ENCODE results near the gene GSTM3.
A peak's percentile ranks its signal among the peaks of the same experiment; 100 is the strongest.
"Not testable (repeated sequence)": the region's sequence is repeated elsewhere in the genome, so short reads cannot be mapped to it uniquely, and the experiment has no call there.

GSTM3 gene

DNA sequence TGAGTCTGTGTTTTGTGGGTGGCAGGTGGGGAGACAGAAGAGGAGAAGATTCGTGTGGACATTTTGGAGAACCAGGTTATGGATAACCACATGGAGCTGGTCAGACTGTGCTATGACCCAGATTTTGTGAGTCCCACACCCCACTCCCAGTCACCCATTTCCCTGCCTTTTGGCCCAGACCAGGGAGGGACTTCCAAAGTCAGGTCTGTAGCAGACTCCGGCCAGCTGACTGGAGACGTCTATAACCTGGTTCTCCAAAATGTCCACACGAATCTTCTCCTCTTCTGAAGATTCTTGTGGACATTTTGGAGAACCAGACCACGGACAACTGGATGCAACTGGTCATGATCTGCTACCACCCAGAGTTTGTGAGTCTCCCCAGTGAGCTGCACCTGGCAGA lies 27.2 kb downstream of the GSTM3 start:
- H3K4me3 ChIP-seq (ENCODE audit: control insufficient read depth, low read depth, low read length), result no peak overlapping the region
- DNase-seq (ENCODE audit: low read depth), result no peak

DNA sequence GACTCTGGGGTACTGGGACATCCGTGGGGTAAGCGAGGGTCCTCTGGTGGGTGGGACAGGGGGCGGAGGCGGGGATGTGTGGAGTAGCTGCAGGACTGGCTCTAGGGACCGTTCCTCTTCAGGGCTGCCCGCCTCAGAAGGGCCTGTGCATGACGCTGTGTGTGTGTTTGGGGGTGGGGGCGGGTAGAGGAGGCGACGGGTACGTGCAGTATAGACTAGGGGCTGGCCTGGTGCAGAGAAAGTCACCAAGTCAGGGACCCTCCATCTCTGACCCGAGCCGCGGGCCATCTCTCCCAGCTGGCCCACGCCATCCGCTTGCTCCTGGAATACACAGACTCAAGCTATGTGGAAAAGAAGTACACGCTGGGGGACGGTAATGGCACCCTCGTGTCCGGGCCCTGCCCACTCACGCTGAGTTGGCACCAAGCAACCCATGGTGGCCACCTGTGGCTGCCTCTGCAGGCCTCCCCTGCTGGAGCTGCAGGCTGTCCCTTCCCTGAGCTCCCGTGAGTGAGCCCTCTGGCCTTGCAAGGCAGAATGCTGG lies 28.4 kb downstream of the GSTM3 start:
- no peak for DNase-seq (ENCODE audit: low read depth)
- H3K4me3 ChIP-seq (ENCODE audit: control insufficient read depth, low read depth, low read length), result peak overlapping the region; percentile 42
- TF ChIP-seq, protein P1, sequence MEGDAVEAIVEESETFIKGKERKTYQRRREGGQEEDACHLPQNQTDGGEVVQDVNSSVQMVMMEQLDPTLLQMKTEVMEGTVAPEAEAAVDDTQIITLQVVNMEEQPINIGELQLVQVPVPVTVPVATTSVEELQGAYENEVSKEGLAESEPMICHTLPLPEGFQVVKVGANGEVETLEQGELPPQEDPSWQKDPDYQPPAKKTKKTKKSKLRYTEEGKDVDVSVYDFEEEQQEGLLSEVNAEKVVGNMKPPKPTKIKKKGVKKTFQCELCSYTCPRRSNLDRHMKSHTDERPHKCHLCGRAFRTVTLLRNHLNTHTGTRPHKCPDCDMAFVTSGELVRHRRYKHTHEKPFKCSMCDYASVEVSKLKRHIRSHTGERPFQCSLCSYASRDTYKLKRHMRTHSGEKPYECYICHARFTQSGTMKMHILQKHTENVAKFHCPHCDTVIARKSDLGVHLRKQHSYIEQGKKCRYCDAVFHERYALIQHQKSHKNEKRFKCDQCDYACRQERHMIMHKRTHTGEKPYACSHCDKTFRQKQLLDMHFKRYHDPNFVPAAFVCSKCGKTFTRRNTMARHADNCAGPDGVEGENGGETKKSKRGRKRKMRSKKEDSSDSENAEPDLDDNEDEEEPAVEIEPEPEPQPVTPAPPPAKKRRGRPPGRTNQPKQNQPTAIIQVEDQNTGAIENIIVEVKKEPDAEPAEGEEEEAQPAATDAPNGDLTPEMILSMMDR (IDR thresholded peaks at IDR 0.05; ENCODE audit: control insufficient read depth, insufficient read depth, low read depth, low read length, missing control alignments), result no peak

More for the DNA sequence above, 27.2 kb downstream of the GSTM3 start:
- TF ChIP-seq, protein P1 (IDR thresholded peaks at IDR 0.05; ENCODE audit: control insufficient read depth, insufficient read depth, low read depth, low read length, missing control alignments), result no peak

DNA sequence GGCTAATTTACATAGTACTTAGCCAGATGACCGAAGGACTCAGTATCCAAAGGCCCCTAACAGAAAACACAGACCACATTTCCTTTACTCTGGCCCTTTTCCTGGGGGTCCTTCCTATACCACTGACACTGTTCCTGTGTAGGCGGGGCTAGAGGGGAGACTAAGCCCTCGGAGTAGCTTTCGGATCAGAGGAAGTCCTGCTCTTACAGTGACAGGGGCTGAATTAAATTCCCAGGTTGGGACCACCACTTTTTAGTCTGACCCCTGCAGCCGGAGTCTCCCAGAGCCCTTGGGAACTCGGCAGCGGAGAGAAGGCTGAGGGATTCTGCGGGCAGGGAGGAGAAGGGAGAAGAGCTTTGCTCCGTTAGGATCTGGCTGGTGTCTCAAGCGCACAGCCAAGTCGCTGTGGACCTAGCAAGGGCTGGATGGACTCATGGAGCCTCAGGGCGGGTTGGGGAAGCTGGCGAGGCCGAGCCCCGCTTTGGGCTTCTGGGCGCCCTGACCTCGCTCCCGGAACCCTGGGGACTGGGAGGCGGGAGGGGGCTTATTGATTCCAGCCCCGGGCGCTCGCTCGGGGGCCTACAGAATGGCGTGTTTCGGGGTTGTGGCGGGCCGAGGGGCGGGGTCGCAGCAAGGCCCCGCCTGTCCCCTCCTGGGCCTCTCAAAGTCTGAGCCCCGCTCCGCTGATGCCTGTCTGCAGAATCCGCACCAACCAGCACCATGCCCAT lies 29.1 kb downstream of the GSTM3 start, which contains the start of gene GSTM5:
GSTM5 (plus strand) TSS at position 659 of the 728 bp plus-strand sequence; CDS start at position 721, 62 bp downstream.
- DNase-seq (ENCODE audit: low read depth), result not testable (repeated sequence)
- H3K4me3 ChIP-seq (ENCODE audit: control insufficient read depth, low read depth, low read length), result peak within 1 kb of the TSS; percentile 42

DNA sequence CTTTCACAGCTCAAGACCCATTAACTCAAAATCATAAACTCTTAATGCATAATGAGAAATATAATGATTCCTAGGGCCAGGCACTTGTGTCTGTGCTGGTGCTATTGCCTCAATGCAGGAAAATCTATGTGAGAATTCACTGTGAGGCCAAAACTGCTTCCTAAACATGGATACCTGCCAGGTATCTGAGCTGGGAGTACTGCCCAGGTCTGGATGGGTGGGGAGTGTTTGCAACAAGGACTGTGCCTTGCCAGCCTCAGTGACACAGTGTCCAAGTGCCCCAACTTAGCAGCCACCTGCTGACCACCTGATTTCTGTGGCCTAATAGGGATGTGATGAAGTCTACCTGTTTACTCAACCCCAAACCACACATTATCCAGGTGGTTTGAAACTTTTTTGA lies 31.0 kb downstream of the GSTM3 start:
- not testable (repeated sequence) for H3K4me3 ChIP-seq (ENCODE audit: control insufficient read depth, low read depth, low read length); DNase-seq (ENCODE audit: low read depth)

DNA sequence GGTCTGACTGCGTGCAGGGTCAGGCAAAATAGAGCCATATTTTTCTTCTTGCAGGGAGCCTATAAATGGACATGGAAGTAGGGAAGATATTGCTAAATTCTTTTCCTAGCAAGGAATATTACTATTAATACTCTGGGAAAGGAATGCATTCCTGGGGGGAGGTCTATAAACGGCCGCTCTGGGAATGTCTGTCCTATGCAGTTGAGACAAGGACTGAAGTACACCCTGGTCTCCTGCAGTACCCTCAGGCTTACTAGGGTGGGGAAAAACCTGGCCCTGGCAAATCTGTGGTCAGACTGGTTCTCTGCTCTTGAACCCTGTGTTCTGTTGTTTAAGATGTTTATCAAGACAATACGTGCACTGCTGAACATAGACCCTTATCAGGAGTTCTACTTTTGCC lies 31.9 kb downstream of the GSTM3 start:
- H3K4me3 ChIP-seq (ENCODE audit: control insufficient read depth, low read depth, low read length); DNase-seq (ENCODE audit: low read depth): not testable (repeated sequence)

DNA sequence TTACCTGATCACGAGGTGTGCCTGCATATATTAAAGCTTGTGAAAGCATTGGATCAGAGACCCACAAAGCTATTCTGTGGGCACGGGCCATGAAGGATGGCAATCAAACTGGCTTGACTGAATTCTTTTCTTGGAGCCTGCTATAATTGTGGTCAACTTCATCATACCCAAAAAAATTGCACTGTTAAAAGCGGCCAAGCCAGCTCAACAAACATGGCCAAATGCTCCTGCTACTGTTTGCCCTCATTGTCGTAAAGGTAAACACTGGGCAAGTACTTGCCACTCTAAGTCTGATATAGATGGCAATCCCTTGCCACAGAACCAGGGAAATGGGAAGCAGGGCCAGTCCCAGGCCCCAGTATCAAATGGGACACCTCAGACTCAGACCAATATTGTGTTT lies 35.4 kb downstream of the GSTM3 start:
- H3K4me3 ChIP-seq (ENCODE audit: control insufficient read depth, low read depth, low read length), result no peak overlapping the region
- TF ChIP-seq, protein P1 (IDR thresholded peaks at IDR 0.05; ENCODE audit: control insufficient read depth, insufficient read depth, low read depth, low read length, missing control alignments), result no peak
- no peak for DNase-seq (ENCODE audit: low read depth)

DNA sequence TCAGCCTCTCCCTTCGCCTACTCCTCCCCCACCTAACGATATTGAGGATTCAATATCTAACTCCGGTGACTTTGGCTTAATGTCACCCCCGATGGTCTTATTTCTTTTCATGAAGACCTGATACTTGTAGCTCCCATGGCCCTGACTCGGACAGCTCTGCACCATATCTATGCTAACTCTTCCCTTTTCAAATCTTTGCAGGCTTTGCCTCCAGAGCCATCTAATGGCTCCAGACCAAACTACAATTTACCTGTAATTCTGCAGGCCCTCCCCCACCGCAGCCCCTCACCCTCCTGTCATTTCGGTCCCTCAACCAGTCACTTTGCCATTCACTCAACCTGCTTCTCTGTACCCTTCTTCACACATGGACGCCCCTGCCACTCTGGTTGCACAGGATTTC lies 36.7 kb downstream of the GSTM3 start:
- TF ChIP-seq, protein P1 (IDR thresholded peaks at IDR 0.05; ENCODE audit: control insufficient read depth, insufficient read depth, low read depth, low read length, missing control alignments), result peak; percentile 14
- H3K4me3 ChIP-seq (ENCODE audit: control insufficient read depth, low read depth, low read length), result no peak overlapping the region
- no peak for DNase-seq (ENCODE audit: low read depth)

DNA sequence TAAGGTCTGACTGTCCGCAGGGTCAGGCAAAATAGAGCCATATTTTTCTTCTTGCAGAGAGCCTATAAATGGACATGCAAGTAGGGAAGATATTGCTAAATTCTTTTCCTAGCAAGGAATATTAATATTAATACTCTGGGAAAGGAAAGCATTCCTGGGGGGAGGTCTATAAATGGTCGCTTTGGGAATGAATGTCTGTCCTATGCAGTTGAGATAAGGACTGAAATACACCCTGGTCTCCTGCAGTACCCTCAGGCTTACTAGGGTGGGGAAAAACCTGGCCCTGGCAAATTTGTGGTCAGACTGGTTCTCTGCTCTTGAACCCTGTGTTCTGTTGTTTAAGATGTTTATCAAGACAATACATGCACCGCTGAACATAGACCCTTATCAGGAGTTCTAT lies 37.9 kb downstream of the GSTM3 start:
- H3K4me3 ChIP-seq (ENCODE audit: control insufficient read depth, low read depth, low read length); DNase-seq (ENCODE audit: low read depth): not testable (repeated sequence)

DNA sequence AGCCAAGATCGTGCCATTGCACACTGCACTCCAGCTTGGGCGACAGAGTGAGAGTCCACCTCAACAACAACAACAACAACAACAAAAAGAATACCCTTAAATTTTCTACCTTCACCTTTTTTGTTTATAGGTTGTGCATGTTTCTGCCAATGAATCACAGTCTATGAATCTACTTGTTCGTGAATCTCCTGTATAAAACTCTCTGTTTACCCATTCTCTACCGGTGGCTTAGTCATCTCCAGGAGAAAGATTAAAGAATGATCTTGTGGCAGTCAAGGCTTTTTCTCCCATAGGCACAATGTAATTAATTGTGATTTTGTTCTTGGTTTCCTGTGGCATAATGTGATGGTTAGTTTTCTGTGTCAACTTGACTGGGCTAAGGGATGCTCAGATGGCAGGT lies 43.0 kb downstream of the GSTM3 start:
- not testable (repeated sequence) for H3K4me3 ChIP-seq (ENCODE audit: control insufficient read depth, low read depth, low read length); DNase-seq (ENCODE audit: low read depth)
